K562 (cell line): ENCODE data around the gene ABCF3. TPM values are rescaled to one million over a fixed set of nuclear protein-coding genes. Genes with fewer than 3 reads are reported as not detected.
"Not testable (repeated sequence)": the region's sequence is repeated elsewhere in the genome, so short reads cannot be mapped to it uniquely, and the experiment has no call there.

Experiments used
- ATAC-seq: fragments of 200-7000 bp; cut with Tn5 transposase; 3 replicates; pipeline ENCODE4 v1.9.1; 2020; ENCODE audit warnings: moderate library complexity
- BruUV-seq: library from RNA; stranded (reverse); fragments of 400-500 nt; replicated peaks from 2 replicates; lab custom pipeline; 2021; lab: Mats Ljungman, UMichigan
- CTCF ChIA-PET: fragments of 300-600 bp; formaldehyde crosslinking; extraction: SDS; loops from one replicate; lab custom pipeline; 2021; ENCODE audit warnings: low intra/inter-chr PET ratio; lab: Yijun Ruan, JAX
- POLR2A ChIA-PET: fragments of 300-600, 350-650 bp; sonication (Branson Sonifier 250); formaldehyde crosslinking; extraction: SDS; loops from one replicate; lab custom pipeline; 2021; ENCODE audit warnings: antibody characterized with exemption, inconsistent platforms; lab: Yijun Ruan, JAX
- DNase-seq, 4 experiments: peaks; one replicate each; pipeline versions ENCODE4 v3.0.0 to v3.0.0-alpha.2; 2011 to 2018; ENCODE audit warnings: low spot score in 3 of 4, mixed read lengths in 3 of 4; ENCODE audit errors: extremely low read depth in 1 of 4
- FAIRE-seq: peaks from 2 replicates; lab custom pipeline; 2011; peaks lifted over from hg19 to GRCh38; lab: Jason Lieb, UNC
- H2AFZ ChIP-seq: 2 replicates; pipeline ENCODE4 v1.6.0; 2011; ENCODE audit warnings: low read depth, low read length, control low read depth, inconsistent platforms
- H3K27ac ChIP-seq: fragments of 200-600 bp; 3 replicates; pipeline ENCODE4 v1.8.0; 2011; ENCODE audit warnings: low read depth, mild to moderate bottlenecking, control low read depth, inconsistent platforms, low read length, moderate library complexity, mixed read lengths; ENCODE audit errors: extremely low read depth
- H3K27me3 ChIP-seq, 2 experiments: fragments of 300-600 bp in 1 of 2; 2 replicates in 1 of 2; 3 replicates in 1 of 2; pipeline versions ENCODE4 v1.6.0 to v1.8.0; 2011; ENCODE audit warnings: inconsistent platforms in 2 of 2, low read length in 2 of 2, mild to moderate bottlenecking in 1 of 2, mixed read lengths in 1 of 2, moderate library complexity in 1 of 2; ENCODE audit not compliant: control insufficient read depth in 2 of 2, insufficient read depth in 2 of 2
- H3K36me3 ChIP-seq: fragments of 300-600 bp; 3 replicates; pipeline ENCODE4 v1.8.0; 2011; ENCODE audit warnings: mild to moderate bottlenecking, low read length, inconsistent platforms; ENCODE audit not compliant: control insufficient read depth, insufficient read depth
- H3K4me1 ChIP-seq, 2 experiments: fragments of 200-600 bp in 1 of 2; replicated peaks in 1 of 2; 2 replicates in 1 of 2; 3 replicates in 1 of 2; pipeline versions ENCODE4 v1.5.1 to v1.8.0; 2011; ENCODE audit warnings: inconsistent platforms in 2 of 2, low read length in 2 of 2, mild to moderate bottlenecking in 1 of 2, mixed read lengths in 1 of 2, moderate library complexity in 1 of 2; ENCODE audit not compliant: control insufficient read depth in 2 of 2, insufficient read depth in 2 of 2
- H3K4me2 ChIP-seq: 2 replicates; pipeline ENCODE4 v1.6.1; 2011; ENCODE audit warnings: low read length, control low read depth, inconsistent platforms, mixed read lengths; ENCODE audit not compliant: insufficient read depth
- H3K4me3 ChIP-seq: fragments of 200-600 bp; sonication (generic), shearing (Covaris generic); 2 replicates; pipeline ENCODE4 v1.5.1; 2016; ENCODE audit warnings: control low read depth, inconsistent platforms
- H3K79me2 ChIP-seq: fragments of 200-600 bp; 3 replicates; pipeline ENCODE4 v1.8.0; 2011; ENCODE audit warnings: low read length, inconsistent platforms; ENCODE audit not compliant: control insufficient read depth, insufficient read depth
- H3K9ac ChIP-seq, 2 experiments: 2 replicates each; pipeline versions ENCODE4 v1.6.0 to v1.6.1; 2011; ENCODE audit warnings: low read depth in 2 of 2, low read length in 2 of 2, control low read depth in 1 of 2, inconsistent platforms in 1 of 2, mild to moderate bottlenecking in 1 of 2, mixed read lengths in 1 of 2; ENCODE audit not compliant: insufficient read depth in 1 of 2
- H3K9me1 ChIP-seq: one replicate; pipeline ENCODE4 v1.6.0; 2011; ENCODE audit warnings: inconsistent platforms, mild to moderate bottlenecking, low read length, moderate library complexity; ENCODE audit not compliant: control insufficient read depth, insufficient read depth
- H3K9me3 ChIP-seq: replicated peaks from 2 replicates; pipeline ENCODE4 v1.5.1; 2011; ENCODE audit warnings: low read depth, low read length, inconsistent platforms; ENCODE audit not compliant: control insufficient read depth, insufficient read depth
- H4K20me1 ChIP-seq: replicated peaks from 2 replicates; pipeline ENCODE4 v1.6.1; 2011; ENCODE audit warnings: low read length, inconsistent platforms, mixed read lengths; ENCODE audit not compliant: control insufficient read depth, insufficient read depth
- BCOR ChIP-seq: fragments of 450-650 bp; IDR thresholded peaks from 2 replicates; pipeline ENCODE4 v1.6.1; 2016
- RAD21 ChIP-seq, 2 experiments: fragments of 250-450 bp in 1 of 2; fragments of 450-650 bp in 1 of 2; sonication (Bioruptor Pico) in 1 of 2; formaldehyde crosslinking in 1 of 2; IDR thresholded peaks in 1 of 2; conservative IDR thresholded peaks in 1 of 2; 2 replicates each; pipeline versions ENCODE4 v1.4.0 to v1.8.0; 2020 to 2022; ENCODE audit warnings: mild to moderate bottlenecking in 2 of 2, moderate library complexity in 1 of 2
- RBM25 ChIP-seq: fragments of 200-400 bp; formaldehyde crosslinking; IDR thresholded peaks from 2 replicates; pipeline ENCODE4 v1.6.1; 2018; ENCODE audit warnings: low read length, low read depth, moderate library complexity; ENCODE audit not compliant: severe bottlenecking
- ZNF121 ChIP-seq: sonication (generic); formaldehyde crosslinking; conservative IDR thresholded peaks from 2 replicates; pipeline ENCODE4 v1.8.0; 2022; ENCODE audit warnings: missing genetic modification reagents
- WGBS: fragments of 100-300 bp; shearing (Covaris generic); methylation state at CpG from one replicate; pipeline ENCODE4 v1.1.6; 2016; ENCODE audit warnings: low coverage, mixed read lengths; ENCODE audit not compliant: insufficient coverage; ENCODE audit errors: missing lambda C conversion rate; 5-methylcytosine and 5-hydroxymethylcytosine counted together
- in situ Hi-C: fragments of 300-500 bp; cut with MboI; formaldehyde crosslinking; loops from 4 replicates; pipeline ENCODE4 v1.15.0; 2018; ENCODE audit warnings: inconsistent platforms, mixed read lengths
- intact Hi-C: fragments of 100-400 bp; cut with micrococcal nuclease; formaldehyde crosslinking; loops from 2 replicates; pipeline ENCODE4 v1.14.2; 2022
- polyA plus RNA-seq, 8 experiments: library from polyadenylated mRNA; depleted of rRNA in 4 of 8; stranded (reverse) in 5 of 8; unstranded in 3 of 8; fragments of >200 nt; fragmentation: Nextera tagmentation in 2 of 8; fragmentation: Illumina TruSeq in 1 of 8; extraction: Ambion mirVana in 2 of 8; extraction: Trizol in 1 of 8; gene quantifications; 2 replicates each; pipeline versions ENCODE4 v1.2.1 to v1.2.3, GENCODE V29; 2011 to 2014; ENCODE audit warnings: inconsistent platforms in 1 of 8, missing spikeins in 1 of 8
- total RNA-seq, 7 experiments: library from RNA; depleted of rRNA in 6 of 7; stranded (reverse); fragments of >200 nt in 6 of 7; fragmentation: Illumina TruSeq in 2 of 7; extraction: Trizol in 2 of 7; gene quantifications; 2 replicates each; pipeline versions ENCODE4 v1.2.1 to v1.2.3, GENCODE V29; 2011 to 2021; ENCODE audit warnings: low replicate concordance in 1 of 7
- TF ChIP-seq, protein P1 (sequence below), 3 experiments: IDR thresholded peaks in 2 of 3; conservative IDR thresholded peaks in 1 of 3; 2 replicates each; pipeline ENCODE4 v1.5.1; 2011 to 2012; ENCODE audit warnings: low read length in 3 of 3, mild to moderate bottlenecking in 3 of 3, control low read depth in 2 of 3, improper control_type of control experiment in 1 of 3, inconsistent platforms in 1 of 3, low read depth in 1 of 3, mixed read lengths in 1 of 3, moderate library complexity in 1 of 3; ENCODE audit not compliant: insufficient read depth in 2 of 3
- TF ChIP-seq, protein P2 (sequence below): fragments of 250-450 bp; sonication (Bioruptor Pico); IDR thresholded peaks from 2 replicates; pipeline ENCODE4 v1.4.0; 2020

The ABCF3 gene
- total and polyA plus RNA-seq, 9 of the 15 experiments (the other 6 are each of a cell fraction or from before 2014, with no cell fraction given) = 6.7 to 77.9 (median 45.1) TPM

DNA sequence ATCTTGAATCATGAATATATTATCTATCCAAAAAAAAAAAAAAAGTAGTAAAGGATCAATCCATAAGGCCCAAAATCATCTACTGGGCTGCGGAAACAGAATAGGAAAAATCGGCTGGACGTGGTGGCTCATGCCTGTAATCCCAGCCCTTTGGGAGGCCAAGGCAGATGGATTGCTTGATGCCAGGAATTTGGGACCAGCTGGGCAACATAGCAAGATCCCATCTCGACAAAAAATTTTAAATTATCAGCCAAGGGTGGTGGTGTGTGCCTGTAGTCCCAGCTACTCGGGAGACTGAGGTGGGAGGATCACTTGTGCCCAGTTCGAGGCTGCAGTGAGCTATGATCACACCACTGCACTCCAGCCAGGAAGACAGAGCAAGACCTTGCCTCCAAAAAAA, 36.9 kb upstream of the ABCF3 start:
- in situ Hi-C loops = no loop called here
- FAIRE-seq = no peak
- intact Hi-C loops = loop anchor here (5.0 kb wide), 1 partner anchor 93 kb away; no protein-coding TSS in a partner anchor

DNA sequence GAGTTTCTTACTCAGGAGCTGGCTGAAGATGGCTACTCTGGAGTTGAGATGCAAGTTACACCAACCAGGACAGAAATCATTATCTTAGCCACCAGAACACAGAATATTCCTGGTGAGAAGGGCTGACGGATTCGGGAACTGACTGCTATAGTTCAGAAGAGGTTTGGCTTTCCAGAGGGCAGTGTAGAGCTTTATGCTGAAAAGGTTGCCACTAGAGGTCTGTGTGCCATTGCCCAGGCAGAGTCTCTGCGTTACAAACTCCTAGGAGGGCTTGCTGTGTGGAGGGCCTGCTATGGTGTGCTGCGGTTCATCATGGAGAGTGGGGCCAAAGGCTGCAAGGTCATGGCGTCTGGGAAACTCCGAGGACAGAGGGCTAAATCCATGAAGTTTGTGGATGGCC, 36.2 kb upstream of the ABCF3 start:
- H3K27ac ChIP-seq, H3K79me2 ChIP-seq, H3K27me3 ChIP-seq, H3K9me1 ChIP-seq, H3K9me3 ChIP-seq, DNase-seq, in situ Hi-C loops, CTCF ChIA-PET, H3K4me3 ChIP-seq, H3K4me2 ChIP-seq, BruUV-seq, H4K20me1 ChIP-seq, H3K4me1 ChIP-seq: not testable (repeated sequence)
- 64% methylated on average over 6 of the region's 6 CpGs for WGBS
- Histone ChIP-seq H2AFZ (0 out of 2 replicates have a peak overlapping the region, but pooled peaks have one; percentile 57), H3K36me3 (peaks cover 13% of the 10 kb centered on the region; the same call in 2 of the 3 replicates), H3K9ac (peak overlapping the region in 1 of 2 experiments; percentile 76; a peak in 1 of 4 replicates)
- intact Hi-C loops = loop anchor here (5.0 kb wide), 1 partner anchor 93 kb away; no protein-coding TSS in a partner anchor
- FAIRE-seq = peak; percentile 57
- POLR2A ChIA-PET = interaction anchor here (0.7 to 0.8 kb wide), 2 partner anchors 25 to 85 kb away, joined by 3 read pairs; no protein-coding TSS in a partner anchor
- ATAC-seq = peak; percentile 6; the same call in 1 of the 3 replicates
- TF ChIP-seq RAD21 (CRISPR knock-in tag; conservative IDR thresholded peaks at IDR 0.05 in 1 of 2, IDR thresholded peaks at IDR 0.05 in 1 of 2) = peak in 1 of 2 experiments; percentile 41; a peak in 2 of 4 replicates
- TF ChIP-seq, protein P1, sequence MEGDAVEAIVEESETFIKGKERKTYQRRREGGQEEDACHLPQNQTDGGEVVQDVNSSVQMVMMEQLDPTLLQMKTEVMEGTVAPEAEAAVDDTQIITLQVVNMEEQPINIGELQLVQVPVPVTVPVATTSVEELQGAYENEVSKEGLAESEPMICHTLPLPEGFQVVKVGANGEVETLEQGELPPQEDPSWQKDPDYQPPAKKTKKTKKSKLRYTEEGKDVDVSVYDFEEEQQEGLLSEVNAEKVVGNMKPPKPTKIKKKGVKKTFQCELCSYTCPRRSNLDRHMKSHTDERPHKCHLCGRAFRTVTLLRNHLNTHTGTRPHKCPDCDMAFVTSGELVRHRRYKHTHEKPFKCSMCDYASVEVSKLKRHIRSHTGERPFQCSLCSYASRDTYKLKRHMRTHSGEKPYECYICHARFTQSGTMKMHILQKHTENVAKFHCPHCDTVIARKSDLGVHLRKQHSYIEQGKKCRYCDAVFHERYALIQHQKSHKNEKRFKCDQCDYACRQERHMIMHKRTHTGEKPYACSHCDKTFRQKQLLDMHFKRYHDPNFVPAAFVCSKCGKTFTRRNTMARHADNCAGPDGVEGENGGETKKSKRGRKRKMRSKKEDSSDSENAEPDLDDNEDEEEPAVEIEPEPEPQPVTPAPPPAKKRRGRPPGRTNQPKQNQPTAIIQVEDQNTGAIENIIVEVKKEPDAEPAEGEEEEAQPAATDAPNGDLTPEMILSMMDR (IDR thresholded peaks at IDR 0.05 in 2 of 3, conservative IDR thresholded peaks at IDR 0.05 in 1 of 3; ENCODE audit: insufficient read depth in 2 of 3, low read depth in 1 of 3, low read length in 3 of 3) = peak in 2 of 3 experiments; percentile 32 to 42; a peak in 4 of 6 replicates

More for the DNA sequence above, 36.9 kb upstream of the ABCF3 start:
- DNase-seq = no peak
- Histone ChIP-seq H3K4me1 (peaks cover 3 to 5% of the 10 kb centered on the region in 2 experiments; a peak in 2 of 5 replicates), H4K20me1 (no peaks in the 10 kb centered on the region), H2AFZ (peak overlapping the region; percentile 57; the same call in 1 of the 2 replicates), H3K27me3 (no peaks in the 10 kb centered on the region), H3K79me2 (no peaks in the 10 kb centered on the region), H3K9me1 (no peaks in the 10 kb centered on the region), H3K36me3 (peaks cover 20% of the 10 kb centered on the region), H3K27ac (no peak overlapping the region), H3K9me3 (no peaks in the 10 kb centered on the region), H3K4me3 (no peak overlapping the region), H3K9ac (no peak overlapping the region), H3K4me2 (no peak overlapping the region)
- ChIA-PET CTCF (no interaction called here), POLR2A (interaction anchor here (0.6 to 0.8 kb wide), 2 partner anchors 25 to 180 kb away, joined by 3 read pairs; no protein-coding TSS in a partner anchor)
- ATAC-seq = no peak
- BruUV-seq = no TSS peak
- WGBS = 59% methylated on average over 6 of the region's 6 CpGs
- peak; percentile 34; the same call in 1 of the 2 replicates for TF ChIP-seq BCOR
- TF ChIP-seq, protein P2, sequence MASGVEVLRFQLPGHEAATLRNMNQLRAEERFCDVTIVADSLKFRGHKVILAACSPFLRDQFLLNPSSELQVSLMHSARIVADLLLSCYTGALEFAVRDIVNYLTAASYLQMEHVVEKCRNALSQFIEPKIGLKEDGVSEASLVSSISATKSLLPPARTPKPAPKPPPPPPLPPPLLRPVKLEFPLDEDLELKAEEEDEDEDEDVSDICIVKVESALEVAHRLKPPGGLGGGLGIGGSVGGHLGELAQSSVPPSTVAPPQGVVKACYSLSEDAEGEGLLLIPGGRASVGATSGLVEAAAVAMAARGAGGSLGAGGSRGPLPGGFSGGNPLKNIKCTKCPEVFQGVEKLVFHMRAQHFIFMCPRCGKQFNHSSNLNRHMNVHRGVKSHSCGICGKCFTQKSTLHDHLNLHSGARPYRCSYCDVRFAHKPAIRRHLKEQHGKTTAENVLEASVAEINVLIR = no peak
- TF ChIP-seq RBM25 = peak; percentile 31
- peak; percentile 97 for TF ChIP-seq ZNF121
